Measurements from ENCODE around the gene DKKL1. TPM values are rescaled to one million over a fixed set of nuclear protein-coding genes. Genes with fewer than 3 reads are reported as not detected.

Gene DKKL1
- total RNA-seq, 1 donor from 2014 or later: not detected

DNA sequence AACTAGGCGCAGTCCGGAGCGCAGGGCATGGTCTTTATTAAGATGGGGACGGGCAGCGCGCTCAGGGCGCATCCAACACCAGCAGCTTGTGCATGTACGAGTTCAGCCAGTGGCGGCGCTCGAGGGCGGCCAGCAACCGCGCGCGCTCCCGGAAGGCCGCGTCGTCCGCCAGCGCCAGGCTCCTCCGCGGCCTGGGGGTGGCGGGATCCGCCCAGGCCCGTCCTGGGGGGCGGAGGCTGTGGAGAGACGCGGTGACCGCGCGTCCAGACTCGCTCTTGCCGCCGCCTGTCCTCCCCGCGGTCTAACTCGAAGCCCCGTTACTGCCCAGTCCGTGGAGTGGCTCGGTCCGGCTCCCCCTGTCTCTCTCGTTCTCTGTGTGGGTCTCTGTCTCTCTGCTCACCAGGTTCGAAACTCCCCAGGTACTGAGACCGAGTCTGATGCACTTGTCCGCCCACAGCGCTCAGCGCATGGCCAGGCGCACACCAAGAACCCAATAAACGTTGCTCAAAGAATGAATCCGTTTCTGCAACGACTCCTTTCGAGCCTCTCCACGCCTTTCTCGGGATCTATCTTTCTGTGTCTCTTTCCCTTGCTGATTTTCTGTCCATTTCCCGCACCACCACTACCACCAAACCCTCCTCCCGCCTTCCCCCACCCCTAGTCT is 58.9 kb downstream of the DKKL1 start:
- no peak for DNase-seq

DNA sequence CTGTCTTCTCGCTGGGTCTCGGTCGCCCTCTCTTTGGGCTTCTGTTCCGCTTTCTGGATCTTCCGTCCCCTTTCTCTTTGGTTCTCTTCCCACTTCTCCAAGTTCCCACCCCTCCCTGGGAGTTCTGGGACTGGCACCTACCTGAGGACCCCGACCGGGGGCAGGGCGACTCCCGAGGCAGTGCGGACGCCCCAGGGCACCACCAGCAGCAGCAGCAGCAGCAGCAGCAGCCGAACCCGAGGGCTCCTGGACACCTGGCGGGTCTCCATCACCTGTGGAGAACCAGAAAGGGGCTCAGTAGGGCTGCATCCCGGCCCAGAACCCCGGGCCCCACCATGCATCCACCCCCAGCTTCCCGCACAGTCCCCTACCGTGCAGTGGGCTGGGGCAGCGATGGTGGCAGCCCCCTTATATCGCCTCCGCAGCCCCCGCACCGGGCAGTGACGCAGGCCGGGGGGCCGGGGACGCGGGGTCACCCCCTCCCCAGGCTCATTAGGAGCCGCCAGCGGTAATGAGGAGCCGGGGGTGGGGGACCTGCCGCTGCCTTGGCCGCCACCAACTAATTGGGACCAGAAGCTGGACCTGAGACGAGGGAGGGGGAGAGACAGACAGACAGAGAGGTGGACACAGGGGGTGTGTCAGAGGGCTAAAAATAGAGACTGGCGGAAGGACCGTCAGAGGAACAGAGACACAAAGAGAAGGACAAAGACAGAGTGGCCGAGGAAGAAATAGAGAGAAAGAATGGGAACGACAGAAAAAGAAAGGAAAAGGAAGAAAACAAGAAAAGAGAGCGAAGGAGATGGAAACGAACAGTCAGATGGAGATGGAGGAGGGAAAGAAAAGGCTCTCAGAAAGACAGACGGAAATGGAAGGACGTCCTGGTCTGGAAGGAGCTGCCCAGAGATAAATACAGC is 59.7 kb downstream of the DKKL1 start, which contains the start of gene PTH2:
PTH2 (minus strand) TSS at position 371 of the 914 bp plus-strand sequence; CDS start at position 269, 102 bp downstream.
- DNase-seq: no peak

DNA sequence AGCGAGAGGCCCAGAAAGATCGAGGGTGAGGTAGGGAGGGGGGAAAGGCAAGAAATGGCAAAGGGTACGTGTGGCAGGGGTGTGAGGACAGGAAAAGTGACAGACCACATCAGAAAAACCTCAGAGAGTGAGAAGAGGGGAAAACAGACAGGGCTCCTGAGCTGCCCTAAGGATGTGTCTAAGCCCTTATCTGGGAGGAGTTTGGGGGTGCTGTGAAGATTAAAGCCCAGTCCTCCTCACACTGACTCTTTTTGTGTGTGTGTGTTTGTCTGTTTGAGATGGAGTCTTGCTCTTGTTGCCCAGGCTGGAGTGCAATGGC is 60.3 kb downstream of the DKKL1 start:
- no peak for DNase-seq

Other genes starting within 250 kb of the DKKL1 start
- 8.6 TPM for gene LIN7B, start 249.5 kb upstream of the DKKL1 start, total RNA-seq
- gene C19orf73, start 244.7 kb upstream of the DKKL1 start, total RNA-seq: 0.30 TPM
- 12.3 TPM for gene PPFIA3, start 244.3 kb upstream of the DKKL1 start, total RNA-seq
- gene HRC, start 208.5 kb upstream of the DKKL1 start, total RNA-seq: 13.6 TPM
- 24.0 TPM for gene TRPM4, start 206.1 kb upstream of the DKKL1 start, total RNA-seq
- 0.20 TPM for gene SLC6A16, start 38.7 kb upstream of the DKKL1 start, total RNA-seq
- 8.2 TPM for gene CD37, start 28.5 kb upstream of the DKKL1 start, total RNA-seq
- gene TEAD2, start 1.5 kb upstream of the DKKL1 start, total RNA-seq: 21.4 TPM
- not detected for gene KASH5, start 24.4 kb downstream of the DKKL1 start, total RNA-seq
- gene PTH2, start 59.6 kb downstream of the DKKL1 start, total RNA-seq: not detected
- gene GFY, start 61.5 kb downstream of the DKKL1 start, total RNA-seq: not detected
- 0.59 TPM for gene SLC17A7, start 77.7 kb downstream of the DKKL1 start, total RNA-seq
- gene PIH1D1, start 87.9 kb downstream of the DKKL1 start, total RNA-seq: 49.7 TPM
- 22.5 TPM for gene ALDH16A1, start 89.3 kb downstream of the DKKL1 start, total RNA-seq
- 1.3 TPM for gene FLT3LG, start 110.3 kb downstream of the DKKL1 start, total RNA-seq
- gene RPL13A, start 123.7 kb downstream of the DKKL1 start, total RNA-seq: 3,296 TPM
- 2,894 TPM for gene RPS11, start 132.6 kb downstream of the DKKL1 start, total RNA-seq
- gene FCGRT, start 148.8 kb downstream of the DKKL1 start, total RNA-seq: 96.1 TPM
- gene RCN3, start 164.1 kb downstream of the DKKL1 start, total RNA-seq: 71.9 TPM
- gene NOSIP, start 216.7 kb downstream of the DKKL1 start, total RNA-seq: 28.4 TPM
- gene PRRG2, start 217.4 kb downstream of the DKKL1 start, total RNA-seq: 2.8 TPM
- 6.9 TPM for gene PRR12, start 227.3 kb downstream of the DKKL1 start, total RNA-seq

Measured in skin of body (tissue), 2 donors.